NCI-H2107 treated with DMSO at 0.1 percent for 48 hours (cell line): Measurements from ENCODE around the gene TSPAN8.
"Not testable (repeated sequence)": the region's sequence is repeated elsewhere in the genome, so short reads cannot be mapped to it uniquely, and the experiment has no call there.

Experiments used
- DNase-seq: peaks from one replicate; lab custom pipeline; 2025; ENCODE audit not compliant: unreplicated experiment; lab: John Stamatoyannopoulos, UW

TSPAN8 gene

DNA sequence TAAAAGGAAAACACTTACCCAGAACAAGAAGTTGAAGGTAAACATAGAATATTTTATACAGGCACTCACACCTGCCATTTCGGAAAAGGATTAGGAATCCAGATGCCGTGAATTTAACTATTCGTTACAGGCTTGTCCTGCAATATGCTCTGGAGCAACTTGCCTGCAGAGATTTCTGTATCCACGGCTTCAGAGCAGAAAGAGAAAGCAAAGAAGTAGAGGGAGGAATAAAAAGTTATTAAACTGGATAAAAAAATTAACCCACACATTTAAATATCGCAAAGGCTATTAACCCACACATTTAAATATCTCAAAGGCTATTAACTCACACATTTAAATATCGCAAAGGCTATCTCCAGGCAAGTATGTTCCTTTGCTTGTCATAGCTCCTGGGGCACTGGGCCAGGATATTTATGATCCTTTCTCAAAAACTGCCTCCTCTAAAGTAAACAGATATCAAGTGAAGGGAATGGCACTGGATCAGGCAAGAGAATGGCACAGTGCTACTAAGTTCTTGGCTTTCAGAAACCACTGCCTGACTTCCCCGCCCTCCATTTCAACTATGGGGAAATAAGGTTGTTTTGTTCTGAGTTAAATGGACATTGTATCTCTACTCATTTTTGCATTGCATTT is at the start of gene TSPAN8:
TSS of gene TSPAN8 (minus strand) at position 399 of the 633 bp plus-strand sequence. CDS start at position 78, 321 bp downstream.
- no peak for DNase-seq

GRCh38 chr12:71201136-71201679 is 43.4 kb upstream of the TSPAN8 start:
- DNase-seq, result no peak

- DNase-seq, result no peak
Observed at GRCh38 chr12:71200706-71201105, 42.9 kb upstream of the TSPAN8 start.

- no peak for DNase-seq
Observed at GRCh38 chr12:71197460-71197859, 39.7 kb upstream of the TSPAN8 start.

DNA sequence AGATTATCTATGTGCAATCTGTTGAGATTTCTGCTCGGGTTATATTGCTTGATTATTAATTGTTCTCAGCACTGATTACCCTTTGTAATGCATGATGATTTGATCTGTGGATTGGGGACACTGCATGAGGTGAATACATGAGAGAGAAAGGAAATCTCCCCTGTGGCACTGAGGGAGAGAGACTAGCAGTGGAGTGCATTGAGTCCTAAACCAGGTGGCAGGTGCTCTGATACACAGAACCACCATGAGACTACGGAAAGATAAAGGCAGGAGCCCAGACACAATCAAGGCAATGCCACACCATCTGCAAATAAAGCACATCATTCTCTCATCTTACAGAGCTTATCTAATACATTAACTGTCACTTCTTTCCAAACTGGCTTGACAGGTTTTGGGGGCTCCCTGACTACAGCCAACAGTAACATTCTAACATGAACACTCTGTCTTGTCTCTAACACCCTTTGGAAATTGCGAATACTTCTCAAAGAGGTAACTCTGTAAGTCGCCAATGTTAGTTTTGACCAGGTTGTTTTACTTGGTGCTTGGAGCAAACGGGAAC is 37.6 kb upstream of the TSPAN8 start:
- DNase-seq, result no peak

GRCh38 chr12:71194657-71195056 is 36.9 kb upstream of the TSPAN8 start:
- DNase-seq, result no peak

DNA sequence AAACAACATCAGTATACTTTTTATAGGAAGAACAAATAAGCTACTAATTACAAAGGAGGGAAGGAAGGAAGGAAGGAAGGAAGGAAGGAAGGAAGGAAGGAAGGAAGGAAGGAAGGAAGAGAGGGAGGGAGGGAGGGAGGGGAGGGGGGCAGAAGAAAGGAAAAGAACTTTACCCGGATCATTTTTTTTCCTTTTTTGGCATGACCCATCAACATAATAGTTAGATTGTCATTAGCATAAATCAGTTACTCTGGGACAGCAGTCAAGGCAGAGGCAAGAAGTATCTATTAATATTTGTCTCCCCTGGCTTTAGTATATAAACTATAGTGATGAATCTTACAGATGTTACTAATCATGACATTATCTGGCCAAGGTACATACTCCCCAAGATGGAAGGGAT is 35.2 kb upstream of the TSPAN8 start:
- DNase-seq, result no peak

DNA sequence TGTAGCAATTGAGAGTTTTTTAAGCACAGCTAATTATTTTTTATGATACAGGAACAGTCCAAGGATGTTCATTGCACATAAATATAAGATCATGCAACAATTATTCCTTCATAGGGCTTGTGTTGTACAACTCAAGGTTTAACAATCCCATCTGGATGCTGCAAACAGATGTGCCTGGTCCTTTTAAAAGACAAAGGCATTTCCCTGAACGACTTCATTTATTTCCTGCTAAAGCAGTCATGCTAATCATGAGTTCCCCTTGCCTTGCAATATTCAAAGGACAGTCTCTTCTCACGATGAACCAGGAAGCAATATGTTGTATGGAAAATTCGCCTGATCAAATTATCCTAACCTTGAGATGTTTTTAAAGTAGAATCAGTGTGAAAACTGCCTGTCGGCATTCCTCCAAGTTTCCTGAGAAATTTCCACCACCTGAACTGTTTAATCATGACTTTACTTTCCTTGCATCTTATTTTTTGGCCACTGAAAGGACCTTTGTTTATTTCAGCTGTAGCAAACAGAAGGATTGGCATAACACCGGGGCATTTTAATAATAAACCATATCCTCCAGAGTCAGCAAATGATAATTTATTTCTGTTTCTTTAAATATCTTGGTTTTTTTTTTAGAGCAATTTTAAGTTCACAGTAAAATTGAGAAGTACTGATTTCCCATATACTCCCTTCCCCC is 33.9 kb upstream of the TSPAN8 start:
- DNase-seq, result no peak

DNA sequence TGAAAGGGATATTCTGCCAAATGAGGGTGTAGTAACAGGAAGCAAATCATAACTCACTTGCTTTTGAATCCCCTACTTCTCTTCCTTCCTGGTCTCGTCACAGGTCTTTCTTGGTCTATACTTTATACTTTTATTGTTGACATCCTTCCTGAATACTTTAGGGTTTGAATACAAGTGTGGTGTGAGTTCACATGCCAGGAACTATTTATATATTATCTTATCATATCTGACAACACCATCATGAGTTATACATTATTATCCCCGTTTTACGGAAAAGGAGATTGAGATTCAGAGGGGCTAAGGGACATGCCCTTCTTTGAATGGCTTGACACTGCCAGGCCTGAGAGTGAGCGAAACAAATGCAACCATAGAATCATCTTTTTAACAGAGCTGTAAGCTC is 33.0 kb upstream of the TSPAN8 start:
- DNase-seq, result no peak

- DNase-seq, result no peak
Observed at GRCh38 chr12:71187379-71187778, 29.6 kb upstream of the TSPAN8 start.

- DNase-seq, result no peak
Observed at GRCh38 chr12:71186571-71187288, 28.9 kb upstream of the TSPAN8 start.

- DNase-seq, result no peak
Observed at GRCh38 chr12:71183846-71184245, 26.0 kb upstream of the TSPAN8 start.

- DNase-seq, result no peak
Observed at GRCh38 chr12:71183018-71183417, 25.2 kb upstream of the TSPAN8 start.

GRCh38 chr12:71178162-71178561 is 20.4 kb upstream of the TSPAN8 start:
- no peak for DNase-seq

DNA sequence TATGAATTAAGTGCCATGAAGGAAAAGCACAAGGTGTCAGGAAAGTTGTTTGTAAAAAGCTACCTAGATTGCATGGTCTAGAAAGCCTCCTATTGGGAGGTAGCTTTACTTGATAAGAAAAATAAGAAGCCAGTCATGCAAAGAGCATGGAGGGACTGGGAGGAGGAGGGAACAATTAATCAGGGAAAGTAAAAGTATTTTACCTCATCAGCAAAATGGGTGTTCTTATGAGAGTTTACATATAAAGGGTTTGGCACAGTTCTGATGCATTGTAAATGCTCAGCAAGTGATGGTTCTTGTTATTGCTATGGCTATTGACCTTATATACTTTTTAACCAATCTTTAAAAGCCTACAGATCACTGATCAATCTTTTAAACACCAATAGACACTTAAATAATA is 17.0 kb upstream of the TSPAN8 start:
- DNase-seq, result no peak

- DNase-seq, result no peak
Observed at GRCh38 chr12:71174146-71174545, 16.3 kb upstream of the TSPAN8 start.

DNA sequence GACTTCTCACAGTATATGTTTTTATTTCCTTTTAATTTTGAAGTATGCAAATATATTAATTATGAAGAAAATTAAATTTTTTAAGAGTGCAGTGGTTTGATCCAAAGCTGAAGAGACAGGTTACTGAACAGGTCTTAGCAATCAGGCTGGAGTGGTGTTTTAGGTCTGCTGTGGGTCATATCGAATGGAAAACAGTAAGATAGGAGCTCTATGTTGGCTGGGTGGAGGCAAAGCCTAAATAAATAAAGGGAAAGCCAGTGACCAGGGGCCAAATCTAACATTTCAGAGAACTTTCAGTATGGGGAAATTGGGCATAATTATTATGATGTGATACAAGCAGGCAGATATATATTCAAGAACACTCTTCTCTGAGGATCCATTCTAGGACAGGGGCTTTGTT is 12.7 kb upstream of the TSPAN8 start:
- DNase-seq, result no peak

- DNase-seq, result no peak
Observed at GRCh38 chr12:71169286-71169685, 11.5 kb upstream of the TSPAN8 start.

- DNase-seq, result no peak
Observed at GRCh38 chr12:71166862-71167496, 9.2 kb upstream of the TSPAN8 start.

DNA sequence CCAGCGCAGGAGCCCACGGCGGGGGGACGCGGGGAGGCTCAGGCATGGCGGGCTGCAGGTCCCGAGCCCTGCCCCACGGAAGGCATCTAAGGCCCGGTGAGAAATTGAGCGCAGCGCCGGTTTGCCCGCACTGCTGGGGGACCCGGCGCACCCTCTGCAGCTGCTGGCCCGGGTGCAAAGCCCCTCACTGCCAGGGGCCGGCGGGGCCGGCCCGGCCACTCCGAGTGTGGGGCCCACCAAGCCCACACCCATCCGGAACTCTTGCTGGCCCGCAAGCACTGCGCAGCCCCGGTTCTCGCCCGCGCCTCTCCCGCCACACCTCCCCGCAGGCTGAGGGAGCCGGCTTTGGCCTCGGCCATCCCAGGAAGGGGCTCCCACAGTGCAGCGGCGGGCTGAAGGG is 8.5 kb upstream of the TSPAN8 start:
- no peak for DNase-seq

- DNase-seq, result not testable (repeated sequence)
Observed at GRCh38 chr12:71165780-71166179, 8.0 kb upstream of the TSPAN8 start.
